Activated CD4-positive, alpha-beta T cell treated with anti-CD3 and anti-CD28 coated beads for 1 hour (primary cell): ENCODE measurements around the gene RSAD2.

Experiments
- DNase-seq: peaks from one replicate; pipeline ENCODE4 v3.0.0-alpha.2; 2020

The RSAD2 gene

GRCh38 chr2:6909431-6910385, 32.1 kb downstream of the RSAD2 start:
- DNase-seq: no peak

GRCh38 chr2:6911721-6912120, 34.1 kb downstream of the RSAD2 start:
- no peak for DNase-seq

GRCh38 chr2:6913415-6914157, 36.0 kb downstream of the RSAD2 start:
- no peak for DNase-seq

GRCh38 chr2:6914828-6915227, 37.3 kb downstream of the RSAD2 start:
- DNase-seq: no peak

- no peak for DNase-seq
Measured at GRCh38 chr2:6915399-6915798, 37.8 kb downstream of the RSAD2 start.

GRCh38 chr2:6916224-6916623, 38.6 kb downstream of the RSAD2 start:
- DNase-seq: no peak

GRCh38 chr2:6916736-6917070, 39.1 kb downstream of the RSAD2 start:
- no peak for DNase-seq

- peak; percentile 60 for DNase-seq
Measured at GRCh38 chr2:6917071-6917760, 39.6 kb downstream of the RSAD2 start, which contains the start of gene RNF144A. Gene RNF144A (plus strand): TSS chr2:6917412. CDS start chr2:6996927, 79,515 bp downstream.

GRCh38 chr2:6917761-6918421, 40.3 kb downstream of the RSAD2 start:
- no peak for DNase-seq

- no peak for DNase-seq
Measured at GRCh38 chr2:6919901-6920742, 42.5 kb downstream of the RSAD2 start.

- no peak for DNase-seq
Measured at GRCh38 chr2:6920743-6921064, 43.1 kb downstream of the RSAD2 start.

- no peak for DNase-seq
Measured at GRCh38 chr2:6921321-6921922, 43.8 kb downstream of the RSAD2 start.

- DNase-seq: no peak
Measured at GRCh38 chr2:6922201-6922656, 44.7 kb downstream of the RSAD2 start.

GRCh38 chr2:6923319-6923718, 45.7 kb downstream of the RSAD2 start:
- no peak for DNase-seq

- no peak for DNase-seq
Measured at GRCh38 chr2:6924101-6924923, 46.7 kb downstream of the RSAD2 start.

- no peak for DNase-seq
Measured at GRCh38 chr2:6924924-6925409, 47.4 kb downstream of the RSAD2 start.

- no peak for DNase-seq
Measured at GRCh38 chr2:6926071-6926732, 48.6 kb downstream of the RSAD2 start.

- DNase-seq: no peak
Measured at GRCh38 chr2:6927186-6927585, 49.6 kb downstream of the RSAD2 start.

GRCh38 chr2:6927753-6928152, 50.2 kb downstream of the RSAD2 start:
- no peak for DNase-seq

GRCh38 chr2:6928452-6928851, 50.9 kb downstream of the RSAD2 start:
- no peak for DNase-seq
